ENCODE results near the gene NDUFA8.

- TF ChIP-seq POLR2A (IDR thresholded peaks at IDR 0.05; ENCODE audit: low read depth, low read length) (no peak), POLR2AphosphoS5 (IDR thresholded peaks at IDR 0.05; ENCODE audit: low read depth, low read length) (no peak), TAF1 (IDR thresholded peaks at IDR 0.05; ENCODE audit: borderline replicate concordance, low read depth, low read length) (no peak)
Observed at GRCh38 chr9:122190597-122191381, 31.2 kb upstream of the NDUFA8 start.
